Measurements from ENCODE around the gene FTL.

DNA sequence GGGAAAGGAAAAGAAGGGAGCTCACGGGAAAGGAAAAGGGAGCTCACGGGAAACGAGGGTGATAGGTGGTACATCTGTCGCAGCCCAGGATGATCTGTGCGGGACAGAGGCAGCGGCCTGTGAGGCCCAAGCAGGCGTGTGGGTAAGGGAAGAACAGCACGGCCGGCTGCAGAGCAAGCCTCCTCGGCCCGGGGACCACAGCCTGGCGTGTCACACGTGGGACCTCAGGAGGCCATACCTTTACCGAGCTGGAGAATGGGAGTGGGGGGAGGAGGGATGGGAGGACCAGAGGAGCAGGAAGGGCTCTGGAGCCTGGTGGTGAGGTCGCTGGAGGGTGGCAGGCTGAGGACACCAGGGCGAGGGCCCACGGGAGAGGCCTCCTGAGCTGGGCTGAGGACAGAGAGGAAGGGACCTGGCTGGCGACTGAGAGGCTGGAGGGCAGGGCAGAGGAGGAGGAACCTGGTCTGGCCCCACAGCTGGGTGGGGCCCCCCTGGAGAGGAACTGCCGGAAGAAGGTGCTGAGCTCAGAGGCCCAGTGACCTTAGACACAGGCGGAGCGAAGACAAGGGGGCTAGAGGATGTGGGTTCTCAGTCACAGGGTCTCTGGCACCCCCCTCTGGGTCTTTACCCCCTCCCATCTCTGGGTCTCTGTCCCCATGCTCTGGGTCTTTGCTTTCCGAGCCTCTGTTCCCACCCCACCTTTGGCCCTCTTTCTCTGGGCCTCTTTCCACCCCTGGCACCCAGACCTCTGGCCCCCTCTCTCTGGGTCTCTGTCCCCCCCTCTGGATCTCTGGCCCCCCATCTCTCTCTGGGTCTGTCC lies 2.9 kb upstream of the FTL start:
- TF ChIP-seq CTCF (IDR thresholded peaks at IDR 0.05; ENCODE audit: low read depth, low read length) (no peak), POLR2A (IDR thresholded peaks at IDR 0.05; ENCODE audit: extremely low read depth, insufficient read length) (peak; percentile 38), MYC (IDR thresholded peaks at IDR 0.05; ENCODE audit: low read depth, low read length) (no peak)

Measured in NB4 (cell line).